Measurements from ENCODE around the gene HS6ST3.

DNA sequence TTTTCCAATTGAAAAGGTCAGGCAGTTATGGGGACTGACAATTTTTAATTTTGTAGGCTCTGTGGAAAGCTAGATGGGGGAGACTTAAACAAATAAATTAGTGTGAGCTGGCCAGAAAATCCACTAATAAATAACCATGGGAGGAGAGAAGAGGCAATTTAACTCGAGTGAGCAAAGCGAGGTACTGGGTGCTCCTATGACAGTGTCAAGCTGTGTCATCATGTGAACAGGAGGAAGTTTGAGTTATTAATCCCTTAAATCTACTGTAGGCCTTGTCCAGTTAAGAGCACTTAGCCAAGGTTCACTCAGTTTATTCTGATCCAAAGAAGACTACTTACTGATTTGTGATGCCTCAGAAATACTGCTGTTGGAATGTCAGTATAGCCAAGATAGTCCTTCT lies 781.6 kb downstream of the HS6ST3 start:
- TF ChIP-seq, protein P1, sequence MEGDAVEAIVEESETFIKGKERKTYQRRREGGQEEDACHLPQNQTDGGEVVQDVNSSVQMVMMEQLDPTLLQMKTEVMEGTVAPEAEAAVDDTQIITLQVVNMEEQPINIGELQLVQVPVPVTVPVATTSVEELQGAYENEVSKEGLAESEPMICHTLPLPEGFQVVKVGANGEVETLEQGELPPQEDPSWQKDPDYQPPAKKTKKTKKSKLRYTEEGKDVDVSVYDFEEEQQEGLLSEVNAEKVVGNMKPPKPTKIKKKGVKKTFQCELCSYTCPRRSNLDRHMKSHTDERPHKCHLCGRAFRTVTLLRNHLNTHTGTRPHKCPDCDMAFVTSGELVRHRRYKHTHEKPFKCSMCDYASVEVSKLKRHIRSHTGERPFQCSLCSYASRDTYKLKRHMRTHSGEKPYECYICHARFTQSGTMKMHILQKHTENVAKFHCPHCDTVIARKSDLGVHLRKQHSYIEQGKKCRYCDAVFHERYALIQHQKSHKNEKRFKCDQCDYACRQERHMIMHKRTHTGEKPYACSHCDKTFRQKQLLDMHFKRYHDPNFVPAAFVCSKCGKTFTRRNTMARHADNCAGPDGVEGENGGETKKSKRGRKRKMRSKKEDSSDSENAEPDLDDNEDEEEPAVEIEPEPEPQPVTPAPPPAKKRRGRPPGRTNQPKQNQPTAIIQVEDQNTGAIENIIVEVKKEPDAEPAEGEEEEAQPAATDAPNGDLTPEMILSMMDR (IDR thresholded peaks at IDR 0.05): no peak
- TF ChIP-seq POLR2A (IDR thresholded peaks at IDR 0.05): no peak
- no peak for TF ChIP-seq EP300 (IDR thresholded peaks at IDR 0.05)
- TF ChIP-seq POLR2AphosphoS5 (IDR thresholded peaks at IDR 0.05): no peak
